Stimulated activated CD4-positive, alpha-beta T cell treated with anti-CD3 and anti-CD28 coated beads, TNF-alpha, amount 100 ng/mL, for 1 hour (primary cell): ENCODE results near the gene TNRC6B.
"Not testable (repeated sequence)": the region's sequence is repeated elsewhere in the genome, so short reads cannot be mapped to it uniquely, and the experiment has no call there.

Experiments used
- DNase-seq, 3 donors: peaks; one replicate each; pipeline ENCODE4 v3.0.0-alpha.2; 2020; ENCODE audit warnings: low read depth in 3 of 3, low spot score in 1 of 3

TNRC6B gene

GRCh38 chr22:40177738-40178416, at the start of gene TNRC6B:
Gene TNRC6B, plus strand, starts transcription at chr22:40177925. Its CDS starts 211 bp downstream, at chr22:40178136.
- peak; percentile 12 to 50 (median 45) for DNase-seq

GRCh38 chr22:40128989-40129388, 48.7 kb upstream of the TNRC6B start:
- DNase-seq: no peak

GRCh38 chr22:40137132-40137531, 40.6 kb upstream of the TNRC6B start:
- DNase-seq: no peak

- DNase-seq: no peak
These were observed 38.9 kb upstream of the TNRC6B start for GRCh38 chr22:40138866-40139265.

- no peak for DNase-seq
These were observed 30.1 kb upstream of the TNRC6B start for GRCh38 chr22:40147388-40148176.

- DNase-seq: no peak
These were observed 24.5 kb upstream of the TNRC6B start for GRCh38 chr22:40153192-40153591.

- no peak for DNase-seq
These were observed 24.0 kb upstream of the TNRC6B start for GRCh38 chr22:40153705-40154104.

GRCh38 chr22:40156001-40156516, 21.7 kb upstream of the TNRC6B start:
- no peak for DNase-seq

- not testable (repeated sequence) for DNase-seq
These were observed 21.0 kb upstream of the TNRC6B start for GRCh38 chr22:40156682-40157081.

- no peak for DNase-seq
These were observed 20.3 kb upstream of the TNRC6B start for GRCh38 chr22:40157330-40157945.

- DNase-seq: no peak
These were observed 16.5 kb upstream of the TNRC6B start for GRCh38 chr22:40161194-40161593.

- not testable (repeated sequence) for DNase-seq
These were observed 12.2 kb upstream of the TNRC6B start for GRCh38 chr22:40165537-40165936.

GRCh38 chr22:40175611-40176244, 2.0 kb upstream of the TNRC6B start:
- no peak for DNase-seq

GRCh38 chr22:40176921-40177737, 596 bp upstream of the TNRC6B start:
- peak; percentile 42 to 43 (median 42) for DNase-seq

- no peak for DNase-seq
These were observed 988 bp downstream of the TNRC6B start for GRCh38 chr22:40178417-40179409.

- DNase-seq: no peak
These were observed 1.8 kb downstream of the TNRC6B start for GRCh38 chr22:40179526-40179925.

- DNase-seq: no peak
These were observed 2.7 kb downstream of the TNRC6B start for GRCh38 chr22:40180403-40180802.

- DNase-seq: no peak
These were observed 3.6 kb downstream of the TNRC6B start for GRCh38 chr22:40181323-40181722.

GRCh38 chr22:40182231-40182835, 4.6 kb downstream of the TNRC6B start:
- no peak for DNase-seq
